ENCODE data around the gene CA10.

DNA sequence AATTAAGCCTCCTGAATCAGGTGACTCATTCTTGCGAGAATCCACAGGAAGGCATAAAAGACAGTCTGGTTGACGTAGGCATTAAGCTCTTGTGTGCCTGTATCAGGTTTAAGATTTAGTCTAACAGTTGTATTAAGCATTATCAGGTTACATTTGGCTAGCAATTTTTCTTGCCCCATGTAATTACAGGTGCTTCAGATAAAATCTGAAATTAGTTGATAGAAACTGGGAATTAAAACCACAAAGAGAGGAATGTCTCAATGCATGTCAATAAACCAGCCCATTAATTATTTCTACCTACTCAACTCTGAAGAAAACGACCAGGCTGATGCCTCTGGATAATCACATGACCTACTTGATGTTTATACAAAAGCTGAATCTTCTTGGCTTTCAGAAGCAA is 217.2 kb downstream of the CA10 start:
- TF ChIP-seq, protein P1, sequence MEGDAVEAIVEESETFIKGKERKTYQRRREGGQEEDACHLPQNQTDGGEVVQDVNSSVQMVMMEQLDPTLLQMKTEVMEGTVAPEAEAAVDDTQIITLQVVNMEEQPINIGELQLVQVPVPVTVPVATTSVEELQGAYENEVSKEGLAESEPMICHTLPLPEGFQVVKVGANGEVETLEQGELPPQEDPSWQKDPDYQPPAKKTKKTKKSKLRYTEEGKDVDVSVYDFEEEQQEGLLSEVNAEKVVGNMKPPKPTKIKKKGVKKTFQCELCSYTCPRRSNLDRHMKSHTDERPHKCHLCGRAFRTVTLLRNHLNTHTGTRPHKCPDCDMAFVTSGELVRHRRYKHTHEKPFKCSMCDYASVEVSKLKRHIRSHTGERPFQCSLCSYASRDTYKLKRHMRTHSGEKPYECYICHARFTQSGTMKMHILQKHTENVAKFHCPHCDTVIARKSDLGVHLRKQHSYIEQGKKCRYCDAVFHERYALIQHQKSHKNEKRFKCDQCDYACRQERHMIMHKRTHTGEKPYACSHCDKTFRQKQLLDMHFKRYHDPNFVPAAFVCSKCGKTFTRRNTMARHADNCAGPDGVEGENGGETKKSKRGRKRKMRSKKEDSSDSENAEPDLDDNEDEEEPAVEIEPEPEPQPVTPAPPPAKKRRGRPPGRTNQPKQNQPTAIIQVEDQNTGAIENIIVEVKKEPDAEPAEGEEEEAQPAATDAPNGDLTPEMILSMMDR (conservative IDR thresholded peaks at IDR 0.05; ENCODE audit: low read length): no peak
- no peak for TF ChIP-seq EZH2phosphoT487 (IDR thresholded peaks at IDR 0.05; ENCODE audit: borderline replicate concordance)
